MCF 10A (cell line): ENCODE results near the gene CIB2. TPM values are rescaled to one million over a fixed set of nuclear protein-coding genes. Genes with fewer than 3 reads are reported as not detected.

Experiments
- BruUV-seq: library from RNA; stranded (reverse); fragments of 400-500 nt; replicated peaks from 2 replicates; lab custom pipeline; 2021; lab: Mats Ljungman, UMichigan
- CTCF ChIA-PET: fragments of 300-600 bp; sonication (Branson Sonifier 250); formaldehyde crosslinking; extraction: SDS; loops from one replicate; lab custom pipeline; 2021; ENCODE audit warnings: antibody characterized with exemption, inconsistent platforms; lab: Yijun Ruan, JAX
- POLR2A ChIA-PET: fragments of 300-600, 350-650 bp; sonication (Branson Sonifier 250); formaldehyde crosslinking; extraction: SDS; loops from one replicate; lab custom pipeline; 2020; ENCODE audit warnings: antibody characterized with exemption, inconsistent platforms; lab: Yijun Ruan, JAX
- DNase-seq: peaks from one replicate; pipeline ENCODE4 v3.0.0-alpha.2; 2018; ENCODE audit not compliant: unreplicated experiment
- H3K27ac Mint-ChIP-seq: one replicate; pipeline ENCODE4 v1.8.0; 2022; ENCODE audit warnings: mild to moderate bottlenecking, low read depth, mixed read lengths; ENCODE audit not compliant: unreplicated experiment
- H3K27me3 Mint-ChIP-seq: one replicate; pipeline ENCODE4 v1.8.0; 2022; ENCODE audit warnings: mixed read lengths; ENCODE audit not compliant: insufficient read depth, unreplicated experiment
- H3K36me3 Mint-ChIP-seq: one replicate; pipeline ENCODE4 v1.8.0; 2022; ENCODE audit warnings: mild to moderate bottlenecking, moderate library complexity, mixed read lengths; ENCODE audit not compliant: insufficient read depth, unreplicated experiment
- H3K4me1 Mint-ChIP-seq: one replicate; pipeline ENCODE4 v1.8.0; 2022; ENCODE audit warnings: mixed read lengths; ENCODE audit not compliant: insufficient read depth, unreplicated experiment
- H3K4me3 Mint-ChIP-seq: one replicate; pipeline ENCODE4 v1.8.0; 2022; ENCODE audit warnings: mild to moderate bottlenecking, moderate library complexity, mixed read lengths; ENCODE audit not compliant: unreplicated experiment
- H3K9me3 Mint-ChIP-seq: one replicate; pipeline ENCODE4 v1.8.0; 2022; ENCODE audit warnings: mixed read lengths; ENCODE audit not compliant: unreplicated experiment
- intact Hi-C: fragments of 100-400 bp; cut with micrococcal nuclease; formaldehyde crosslinking; loops from 2 replicates; pipeline ENCODE4 v1.14.1; 2022
- total RNA-seq: library from RNA; stranded (reverse); gene quantifications from 2 replicates; pipeline ENCODE4 v1.2.3, GENCODE V29; 2022
- TF ChIP-seq, protein P1 (sequence below): fragments of 200-600 bp; IDR thresholded peaks from one replicate; pipeline ENCODE4 v1.8.0; 2022; ENCODE audit warnings: antibody characterized with exemption, mild to moderate bottlenecking; ENCODE audit not compliant: unreplicated experiment

Gene CIB2
- total RNA-seq, 1 experiment from 2014 or later, result 0.30 TPM

DNA sequence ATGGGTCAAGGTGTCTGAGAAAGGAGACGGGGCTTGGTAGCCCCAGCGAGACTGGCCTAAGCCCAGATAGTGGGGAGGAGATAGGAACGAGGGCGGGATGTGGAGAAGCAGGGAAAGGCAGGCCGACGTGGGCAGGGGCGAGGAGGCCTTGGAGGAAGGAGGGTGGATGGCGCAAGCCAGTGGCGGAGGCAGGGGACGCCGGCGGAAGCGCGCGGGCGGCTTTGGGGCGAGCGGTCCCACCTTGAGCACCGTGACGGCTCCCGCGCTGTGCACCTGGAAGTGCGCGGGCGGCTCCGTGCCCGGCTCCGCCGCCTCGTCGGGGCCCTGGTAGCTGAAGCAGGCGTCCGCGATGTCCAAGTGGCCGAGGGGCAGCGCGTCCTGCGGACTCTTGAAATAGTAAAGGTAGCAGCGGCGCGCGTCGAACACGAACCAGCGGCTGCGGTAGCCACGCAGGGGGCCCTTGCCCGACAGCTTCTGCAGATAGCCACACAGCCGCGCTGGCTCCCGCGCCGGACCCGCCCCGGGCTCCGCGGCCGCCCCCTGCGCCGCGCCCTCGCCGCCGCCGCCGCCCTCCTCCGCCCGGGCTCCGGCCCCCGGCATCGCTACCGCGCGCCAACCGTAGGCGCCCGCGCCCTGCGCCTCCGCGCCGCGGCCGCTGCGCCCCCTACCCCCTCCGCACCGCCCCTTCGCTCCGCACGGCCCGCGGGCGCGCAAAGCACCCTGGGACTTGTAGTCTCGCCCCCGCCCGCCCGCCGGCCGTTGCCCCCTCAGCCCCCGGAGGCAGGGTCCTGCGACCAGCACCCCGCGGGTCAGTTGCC is 54.0 kb downstream of the CIB2 start, which contains the start of gene TBC1D2B:
TSS of gene TBC1D2B (minus strand) at position 659 of the 818 bp plus-strand sequence. CDS start at position 600, 59 bp downstream.
- intact Hi-C loops, result loop anchor here (2.0 kb wide), 1 partner anchor 64 kb away; no protein-coding TSS in a partner anchor
- ChIA-PET POLR2A (interaction anchor here (0.8 to 3.1 kb wide), 3 partner anchors 11 to 65 kb away, joined by 4 to 25 read pairs (median 5); no protein-coding TSS in a partner anchor), CTCF (interaction anchor here (1.3 to 1.6 kb wide), 2 partner anchors 10 to 31 kb away, joined by 3 to 7 read pairs; no protein-coding TSS in a partner anchor)
- no peaks in the 10 kb centered on the region for H3K9me3 Mint-ChIP-seq
- peak; percentile 41 for DNase-seq
- peak within 1 kb of the TSS; percentile 92 for H3K4me3 Mint-ChIP-seq
- peaks cover 25% of the 10 kb centered on the region for H3K4me1 Mint-ChIP-seq
- TF ChIP-seq, protein P1, sequence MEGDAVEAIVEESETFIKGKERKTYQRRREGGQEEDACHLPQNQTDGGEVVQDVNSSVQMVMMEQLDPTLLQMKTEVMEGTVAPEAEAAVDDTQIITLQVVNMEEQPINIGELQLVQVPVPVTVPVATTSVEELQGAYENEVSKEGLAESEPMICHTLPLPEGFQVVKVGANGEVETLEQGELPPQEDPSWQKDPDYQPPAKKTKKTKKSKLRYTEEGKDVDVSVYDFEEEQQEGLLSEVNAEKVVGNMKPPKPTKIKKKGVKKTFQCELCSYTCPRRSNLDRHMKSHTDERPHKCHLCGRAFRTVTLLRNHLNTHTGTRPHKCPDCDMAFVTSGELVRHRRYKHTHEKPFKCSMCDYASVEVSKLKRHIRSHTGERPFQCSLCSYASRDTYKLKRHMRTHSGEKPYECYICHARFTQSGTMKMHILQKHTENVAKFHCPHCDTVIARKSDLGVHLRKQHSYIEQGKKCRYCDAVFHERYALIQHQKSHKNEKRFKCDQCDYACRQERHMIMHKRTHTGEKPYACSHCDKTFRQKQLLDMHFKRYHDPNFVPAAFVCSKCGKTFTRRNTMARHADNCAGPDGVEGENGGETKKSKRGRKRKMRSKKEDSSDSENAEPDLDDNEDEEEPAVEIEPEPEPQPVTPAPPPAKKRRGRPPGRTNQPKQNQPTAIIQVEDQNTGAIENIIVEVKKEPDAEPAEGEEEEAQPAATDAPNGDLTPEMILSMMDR, result no peak
- no peaks in the 10 kb centered on the region for H3K27me3 Mint-ChIP-seq
- H3K27ac Mint-ChIP-seq, result peak within 1 kb of the TSS; percentile 67
- peaks cover under 1% of the 10 kb centered on the region for H3K36me3 Mint-ChIP-seq
- no TSS peak for BruUV-seq

DNA sequence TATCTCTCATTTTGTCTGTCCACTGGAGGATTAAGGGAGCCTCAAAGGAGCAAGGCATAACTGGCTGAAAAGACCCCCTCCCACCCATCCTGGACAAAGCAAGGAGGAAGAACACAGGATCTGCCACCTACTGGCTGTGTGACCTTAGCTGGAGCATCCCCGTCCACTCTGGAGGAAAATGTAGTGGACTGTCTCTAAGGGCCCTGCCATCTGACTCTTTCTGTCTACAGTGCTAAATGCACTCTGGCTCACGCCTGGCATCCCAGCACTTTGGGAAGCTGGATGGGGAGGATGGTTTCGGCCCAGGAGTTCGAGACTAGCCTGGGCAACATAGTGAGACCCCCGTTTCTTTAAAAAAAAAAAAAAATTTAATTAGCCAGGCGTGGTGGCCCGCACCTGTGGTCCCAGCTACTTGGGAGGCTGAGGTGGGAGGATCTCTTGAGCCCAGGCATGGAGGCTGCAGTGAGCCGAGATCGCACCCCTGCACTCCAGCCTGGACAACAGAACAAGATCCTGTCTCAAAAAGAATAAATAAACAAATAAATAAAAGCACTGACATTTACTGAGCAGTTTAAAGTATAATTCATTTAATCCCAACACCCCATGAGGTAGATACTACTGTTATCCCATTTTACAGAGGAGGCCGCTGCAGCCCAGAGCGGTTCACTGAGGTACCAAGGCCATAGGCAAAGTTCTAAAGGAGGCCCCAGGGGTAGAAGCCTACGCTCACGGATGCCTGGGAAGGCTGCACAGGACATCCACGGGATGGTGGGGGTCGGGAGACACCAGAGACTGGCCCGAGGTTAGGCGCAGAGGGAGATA is 54.8 kb downstream of the CIB2 start:
- Mint-ChIP-seq H3K4me3 (peak overlapping the region; percentile 92), H3K36me3 (peaks cover 9% of the 10 kb centered on the region), H3K27ac (peak overlapping the region; percentile 67), H3K27me3 (no peaks in the 10 kb centered on the region), H3K9me3 (no peaks in the 10 kb centered on the region), H3K4me1 (peaks cover 29% of the 10 kb centered on the region)
- intact Hi-C loops, result loop anchor here (2.0 kb wide), 1 partner anchor 64 kb away; no protein-coding TSS in a partner anchor
- BruUV-seq, result TSS peak; percentile 23
- no peak for DNase-seq
- ChIA-PET CTCF (interaction anchor here (0.6 to 1.5 kb wide), 5 partner anchors 8 to 110 kb away, joined by 3 to 5 read pairs (median 3); no protein-coding TSS in a partner anchor), POLR2A (interaction anchor here (0.8 to 3.1 kb wide), 7 partner anchors 10 to 362 kb away, joined by 3 to 25 read pairs (median 8); partner anchors contain the start of gene IREB2)
- TF ChIP-seq, protein P1, result no peak

DNA sequence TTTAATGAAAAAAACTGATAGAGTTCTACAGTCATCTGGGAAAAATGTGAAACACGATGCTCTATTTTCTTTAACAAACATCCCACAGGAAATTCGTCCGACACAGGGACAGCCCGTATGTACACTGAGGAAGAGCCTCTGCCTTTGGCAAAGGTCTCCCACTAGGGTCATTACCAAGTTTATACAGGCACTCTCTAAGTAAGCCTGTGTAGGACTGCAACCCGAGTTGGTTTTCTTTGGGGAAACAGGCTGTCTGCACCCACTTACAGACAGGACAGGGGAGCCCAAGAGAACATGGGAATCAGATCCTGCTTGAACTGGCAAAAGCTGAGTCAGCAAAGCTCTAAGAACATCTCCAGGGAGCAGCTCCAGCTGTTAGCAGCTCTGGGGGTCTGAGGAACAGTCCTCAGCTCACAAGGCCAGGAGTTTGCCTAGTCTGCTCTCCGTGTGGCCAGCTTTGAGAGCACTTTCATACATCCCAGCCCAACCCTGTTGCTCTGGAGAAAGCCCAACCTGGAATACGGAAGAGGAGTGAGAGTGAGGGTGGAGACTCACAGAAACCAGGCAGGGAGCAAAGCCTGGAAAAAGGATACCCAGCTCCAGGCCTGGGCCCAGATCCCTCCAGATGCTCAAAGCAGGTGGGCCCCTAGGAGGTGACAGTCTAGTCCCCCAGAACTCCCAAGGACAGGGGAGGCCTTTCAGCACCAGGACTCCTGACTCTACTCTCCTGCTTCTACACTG is 55.6 kb downstream of the CIB2 start:
- POLR2A ChIA-PET, result interaction anchor here (0.6 to 3.1 kb wide), 12 partner anchors 9 to 780 kb away, joined by 3 to 25 read pairs (median 5); partner anchors contain the start of gene IREB2
- peak overlapping the region; percentile 67 for H3K27ac Mint-ChIP-seq
- CTCF ChIA-PET, result interaction anchor here (0.6 to 1.5 kb wide), 7 partner anchors 8 to 889 kb away, joined by 3 to 5 read pairs (median 3); no protein-coding TSS in a partner anchor
- no peaks in the 10 kb centered on the region for H3K9me3 Mint-ChIP-seq
- intact Hi-C loops, result loop anchor here (2.0 kb wide), 1 partner anchor 63 kb away; no protein-coding TSS in a partner anchor
- DNase-seq, result peak; percentile 76
- TF ChIP-seq, protein P1, result no peak
- peak overlapping the region; percentile 92 for H3K4me3 Mint-ChIP-seq
- H3K27me3 Mint-ChIP-seq, result no peaks in the 10 kb centered on the region
- no TSS peak for BruUV-seq
- peaks cover 29% of the 10 kb centered on the region for H3K4me1 Mint-ChIP-seq
- H3K36me3 Mint-ChIP-seq, result peaks cover 12% of the 10 kb centered on the region
